ENCODE measurements around the gene SEZ6L2. TPM values are rescaled to one million over a fixed set of nuclear protein-coding genes. Genes with fewer than 3 reads are reported as not detected.
"Not testable (repeated sequence)": the region's sequence is repeated elsewhere in the genome, so short reads cannot be mapped to it uniquely, and the experiment has no call there.

SEZ6L2 gene
- total and polyA plus RNA-seq, 8 donors = 12.6 to 38.8 (median 18.3) TPM

DNA sequence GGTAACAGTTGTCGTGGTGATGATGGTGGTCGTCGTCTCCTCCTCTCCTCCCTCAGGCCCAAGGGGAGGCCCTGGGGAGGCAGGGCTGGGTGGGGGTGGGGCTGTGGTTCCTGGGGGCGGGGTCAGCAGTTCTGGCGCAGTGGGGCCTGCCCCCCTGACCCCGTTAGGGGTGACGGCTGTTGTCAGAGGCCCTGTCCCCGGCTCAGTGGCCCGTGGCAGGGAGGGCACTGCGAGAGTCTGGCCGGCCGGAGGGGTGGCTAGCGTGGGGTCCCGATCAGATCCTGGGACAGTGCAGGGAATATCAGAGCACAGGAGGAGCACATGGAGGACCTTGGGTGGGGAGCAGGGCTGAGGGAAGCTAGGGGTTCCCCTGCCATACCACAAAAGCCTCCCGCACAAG, 2.5 kb downstream of the SEZ6L2 start:
- TF ChIP-seq, protein P1, sequence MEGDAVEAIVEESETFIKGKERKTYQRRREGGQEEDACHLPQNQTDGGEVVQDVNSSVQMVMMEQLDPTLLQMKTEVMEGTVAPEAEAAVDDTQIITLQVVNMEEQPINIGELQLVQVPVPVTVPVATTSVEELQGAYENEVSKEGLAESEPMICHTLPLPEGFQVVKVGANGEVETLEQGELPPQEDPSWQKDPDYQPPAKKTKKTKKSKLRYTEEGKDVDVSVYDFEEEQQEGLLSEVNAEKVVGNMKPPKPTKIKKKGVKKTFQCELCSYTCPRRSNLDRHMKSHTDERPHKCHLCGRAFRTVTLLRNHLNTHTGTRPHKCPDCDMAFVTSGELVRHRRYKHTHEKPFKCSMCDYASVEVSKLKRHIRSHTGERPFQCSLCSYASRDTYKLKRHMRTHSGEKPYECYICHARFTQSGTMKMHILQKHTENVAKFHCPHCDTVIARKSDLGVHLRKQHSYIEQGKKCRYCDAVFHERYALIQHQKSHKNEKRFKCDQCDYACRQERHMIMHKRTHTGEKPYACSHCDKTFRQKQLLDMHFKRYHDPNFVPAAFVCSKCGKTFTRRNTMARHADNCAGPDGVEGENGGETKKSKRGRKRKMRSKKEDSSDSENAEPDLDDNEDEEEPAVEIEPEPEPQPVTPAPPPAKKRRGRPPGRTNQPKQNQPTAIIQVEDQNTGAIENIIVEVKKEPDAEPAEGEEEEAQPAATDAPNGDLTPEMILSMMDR (IDR thresholded peaks at IDR 0.05) = no peak

DNA sequence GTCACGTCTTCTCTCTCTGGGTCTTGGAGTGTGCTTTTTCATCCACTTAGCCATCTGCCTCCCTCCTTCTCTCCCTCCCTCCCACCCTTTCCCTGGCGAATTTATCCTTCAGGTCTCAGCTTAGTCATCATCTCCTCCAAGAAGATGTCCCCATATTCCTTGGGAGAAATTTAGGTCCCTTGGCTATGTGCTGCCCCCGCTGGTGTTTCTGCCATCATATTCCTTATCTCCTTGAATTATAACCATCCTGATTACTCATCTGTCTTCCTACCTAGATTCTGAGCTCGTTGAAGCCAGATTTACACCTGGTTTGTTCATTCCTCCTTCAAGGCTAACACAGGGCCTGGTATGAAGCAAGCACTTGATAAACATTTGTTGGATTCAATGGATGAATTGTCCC, 5.0 kb downstream of the SEZ6L2 start:
- TF ChIP-seq, protein P1 (IDR thresholded peaks at IDR 0.05) = no peak
- no peak for ATAC-seq
- FAIRE-seq = no peak
- H3K4me1 ChIP-seq = peaks cover 0 to 4% (median 0%) of the 10 kb centered on the region in 3 donors
- H3K36me3 ChIP-seq = no peaks in the 10 kb centered on the region
- H3K27me3 ChIP-seq = no peaks in the 10 kb centered on the region
- WGBS, 2 donors = 64 to 66% methylated on average over 4 of the region's 4 CpGs
- H3K4me3 ChIP-seq = no peak overlapping the region
- intact Hi-C loops (cut with DNase I) = no loop called here
- no peak overlapping the region for H3K27ac ChIP-seq
- no peak for DNase-seq
- no peaks in the 10 kb centered on the region for H3K9me3 ChIP-seq

More for the DNA sequence above, 2.5 kb downstream of the SEZ6L2 start:
- no peak for FAIRE-seq
- H3K4me3 ChIP-seq = no peak overlapping the region
- no peaks in the 10 kb centered on the region for H3K9me3 ChIP-seq
- H3K4me1 ChIP-seq = peaks cover 0 to 5% (median 4%) of the 10 kb centered on the region in 3 donors
- WGBS, 2 donors = 65 to 75% methylated on average over 9 to 15 of the region's 15 CpGs
- H3K27me3 ChIP-seq = no peaks in the 10 kb centered on the region
- no peaks in the 10 kb centered on the region for H3K36me3 ChIP-seq
- no peak for DNase-seq
- no peak overlapping the region for H3K27ac ChIP-seq
- ATAC-seq = no peak
- intact Hi-C loops (cut with DNase I) = no loop called here

DNA sequence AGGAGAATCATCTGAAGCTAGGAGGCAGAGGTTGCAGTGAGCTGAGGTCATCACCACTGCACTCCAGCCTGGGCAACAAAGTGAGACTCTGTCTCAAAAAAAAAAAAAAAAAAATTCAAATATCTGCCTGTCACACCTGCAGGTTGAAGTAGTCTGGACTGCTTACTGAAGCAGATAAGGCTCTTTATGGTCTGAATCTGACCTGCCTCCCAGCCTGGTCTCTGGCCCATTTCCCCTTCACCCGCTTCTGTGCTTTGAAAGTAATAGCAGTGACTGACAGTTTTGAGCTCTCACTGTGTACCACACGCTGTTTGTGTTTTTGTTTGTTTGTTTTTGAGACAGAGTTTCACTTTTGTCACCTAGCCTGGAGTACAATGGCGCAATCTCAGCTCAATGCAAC, 5.8 kb downstream of the SEZ6L2 start:
- WGBS, 2 donors = 92 to 97% methylated on average over 3 of the region's 3 CpGs
- ATAC-seq (no peak), FAIRE-seq (no peak), DNase-seq (no peak)
- Histone ChIP-seq H3K4me1 (peaks cover 0 to 2% (median 0%) of the 10 kb centered on the region in 3 donors), H3K4me3 (no peak overlapping the region), H3K36me3 (no peaks in the 10 kb centered on the region), H3K27ac (no peak overlapping the region), H3K27me3 (no peaks in the 10 kb centered on the region), H3K9me3 (no peaks in the 10 kb centered on the region)
- intact Hi-C loops (cut with DNase I) = no loop called here
- TF ChIP-seq, protein P1 (IDR thresholded peaks at IDR 0.05) = no peak

DNA sequence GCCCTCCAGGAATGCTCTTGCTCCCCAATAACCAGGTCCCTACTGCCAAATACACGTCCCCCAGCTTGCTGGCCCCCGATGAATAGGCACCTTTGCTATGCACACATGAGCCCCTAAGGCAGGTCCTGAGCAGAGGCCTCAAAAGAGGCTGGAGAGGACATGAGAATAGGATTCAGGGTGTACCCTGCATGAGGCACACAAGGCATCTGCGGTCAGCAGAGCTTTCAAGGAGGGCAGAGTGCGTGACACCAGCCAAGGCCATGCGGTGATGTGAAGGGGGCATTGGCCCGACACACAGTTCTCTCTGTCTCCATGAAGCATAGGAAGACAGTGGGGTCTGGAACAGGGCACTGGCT, 6.9 kb downstream of the SEZ6L2 start:
- DNase-seq (no peak), ATAC-seq (no peak), FAIRE-seq (no peak)
- Histone ChIP-seq H3K4me1 (no peaks in the 10 kb centered on the region), H3K36me3 (no peaks in the 10 kb centered on the region), H3K9me3 (no peaks in the 10 kb centered on the region), H3K27me3 (no peaks in the 10 kb centered on the region), H3K27ac (no peak overlapping the region), H3K4me3 (no peak overlapping the region)
- intact Hi-C loops (cut with DNase I) = no loop called here
- 90% methylated on average over 6 of the region's 6 CpGs for WGBS, 2 donors
- TF ChIP-seq, protein P1 (IDR thresholded peaks at IDR 0.05) = no peak

DNA sequence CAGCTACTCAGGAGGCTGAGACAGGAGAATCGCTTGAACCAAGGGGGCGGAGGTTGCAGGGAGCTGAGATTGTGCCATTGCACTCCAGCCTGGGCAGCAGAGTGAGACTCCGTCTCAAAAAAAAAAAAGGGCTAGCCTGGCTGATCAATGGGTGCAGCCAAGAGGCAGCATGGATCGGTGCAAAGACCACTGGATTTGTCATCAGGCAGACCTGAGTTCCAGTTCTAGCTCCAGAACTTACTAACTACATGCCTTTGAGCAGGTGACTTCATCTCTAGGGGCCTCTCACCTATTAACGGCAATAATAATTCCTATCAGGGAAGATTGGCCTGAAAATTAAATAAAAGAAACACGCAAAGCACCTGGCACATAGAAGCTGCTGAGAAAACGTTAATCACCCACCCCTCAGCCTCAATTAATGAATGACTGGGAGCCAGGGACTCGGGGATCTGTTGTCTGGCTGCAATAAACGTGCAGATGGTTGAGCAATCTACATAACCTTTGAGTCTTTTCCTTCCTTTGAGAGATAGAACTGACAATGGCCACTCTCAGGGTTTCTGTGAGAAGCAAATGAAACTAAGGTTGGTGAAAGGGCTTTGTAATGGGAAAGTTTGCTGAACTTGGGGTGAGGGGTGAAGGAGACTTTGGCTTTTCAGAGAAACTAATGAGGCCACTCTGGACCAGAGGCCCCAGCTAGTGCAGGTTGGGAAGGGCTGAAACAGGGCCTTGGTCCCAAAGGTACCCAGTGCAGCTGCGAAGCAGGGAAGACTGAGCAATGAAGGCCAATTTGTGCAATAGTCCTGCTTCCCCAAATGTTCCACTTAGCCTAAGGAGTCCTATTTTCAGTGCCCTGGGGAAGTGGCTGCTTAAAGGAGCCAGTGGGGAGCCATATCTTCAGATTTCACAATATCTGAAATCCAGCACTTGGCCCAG, 7.6 kb downstream of the SEZ6L2 start:
- ATAC-seq (no peak), DNase-seq (no peak), FAIRE-seq (no peak)
- intact Hi-C loops (cut with DNase I) = no loop called here
- no peak overlapping the region for H3K27ac ChIP-seq
- H3K4me3 ChIP-seq = no peak overlapping the region
- H3K9me3 ChIP-seq = no peaks in the 10 kb centered on the region
- TF ChIP-seq, protein P1 (IDR thresholded peaks at IDR 0.05) = no peak
- WGBS, 2 donors = 70 to 73% methylated on average over 10 of the region's 10 CpGs
- H3K4me1 ChIP-seq = no peaks in the 10 kb centered on the region
- no peaks in the 10 kb centered on the region for H3K36me3 ChIP-seq
- H3K27me3 ChIP-seq = no peaks in the 10 kb centered on the region

DNA sequence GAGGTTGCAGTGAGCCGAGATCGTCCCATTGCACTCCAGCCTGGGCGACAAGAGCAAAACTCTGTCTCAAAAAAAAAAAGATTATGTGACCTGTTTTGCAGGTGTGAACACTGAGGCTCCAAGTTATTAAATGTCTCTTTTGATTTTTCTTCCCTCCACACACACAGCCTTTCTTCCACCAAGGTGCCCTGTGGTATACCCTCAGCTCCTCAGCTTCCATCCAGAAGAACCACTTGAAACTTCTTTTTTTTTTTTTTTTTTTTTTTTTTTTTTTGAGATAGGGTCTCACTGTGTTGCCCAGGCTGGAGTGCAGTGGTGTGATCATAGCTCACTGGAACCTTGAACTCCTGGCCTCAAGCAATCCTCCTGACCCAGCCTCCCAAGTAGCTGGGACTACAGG, 10.0 kb downstream of the SEZ6L2 start:
- H3K4me1 ChIP-seq; H3K4me3 ChIP-seq; DNase-seq; intact Hi-C loops (cut with DNase I); H3K27ac ChIP-seq; H3K27me3 ChIP-seq; ATAC-seq; H3K9me3 ChIP-seq; H3K36me3 ChIP-seq; FAIRE-seq: not testable (repeated sequence)
- WGBS, 2 donors = 87 to 90% methylated on average over 3 of the region's 3 CpGs
